ENCODE measurements around the gene S100PBP. TPM values are rescaled to one million over a fixed set of nuclear protein-coding genes. Genes with fewer than 3 reads are reported as not detected.
"Not testable (repeated sequence)": the region's sequence is repeated elsewhere in the genome, so short reads cannot be mapped to it uniquely, and the experiment has no call there.

S100PBP gene
- polyA plus RNA-seq, 4 donors, result 25.7 to 45.9 (median 36.5) TPM

DNA sequence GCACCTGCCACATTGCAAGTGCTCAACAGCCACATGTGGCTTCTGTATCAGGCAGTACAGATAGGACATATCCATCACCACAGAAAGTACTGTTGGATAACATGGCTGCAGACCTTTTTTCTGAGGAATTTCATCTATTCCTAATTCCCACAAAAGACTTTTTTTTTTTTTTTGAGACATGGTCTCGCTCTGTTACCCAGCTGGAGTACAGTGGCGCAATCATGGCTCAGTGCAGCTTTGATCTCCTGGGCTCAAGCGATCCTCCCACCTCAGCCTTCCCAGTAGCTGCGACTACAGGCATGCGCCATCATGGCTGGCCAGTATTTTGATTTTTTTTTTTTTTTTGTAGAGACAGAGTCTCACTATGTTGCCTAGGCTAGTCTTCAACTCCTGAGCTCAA lies 33.6 kb upstream of the S100PBP start:
- no peak for DNase-seq (ENCODE audit: low read depth in 4 of 4, low spot score in 2 of 4)

DNA sequence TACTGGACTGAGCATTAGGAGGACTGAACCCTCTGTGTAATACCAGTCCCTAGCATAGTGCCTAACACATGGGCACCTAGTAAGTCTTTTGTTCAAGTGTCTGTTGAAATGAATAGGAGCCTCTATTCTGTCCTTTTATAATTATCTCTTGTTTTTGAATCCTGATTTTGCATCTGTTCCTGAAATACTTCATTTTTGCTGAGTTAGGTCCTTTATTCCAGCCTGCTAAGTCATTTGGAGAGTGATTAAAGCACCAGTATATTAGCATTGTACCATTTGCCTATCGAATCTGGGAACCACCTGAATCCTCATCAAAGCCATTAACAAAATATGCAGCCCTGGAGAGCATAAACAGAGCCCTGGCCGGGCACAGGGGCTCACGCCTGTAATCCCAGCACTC lies 32.6 kb upstream of the S100PBP start:
- DNase-seq (ENCODE audit: low read depth in 4 of 4, low spot score in 2 of 4), result no peak

DNA sequence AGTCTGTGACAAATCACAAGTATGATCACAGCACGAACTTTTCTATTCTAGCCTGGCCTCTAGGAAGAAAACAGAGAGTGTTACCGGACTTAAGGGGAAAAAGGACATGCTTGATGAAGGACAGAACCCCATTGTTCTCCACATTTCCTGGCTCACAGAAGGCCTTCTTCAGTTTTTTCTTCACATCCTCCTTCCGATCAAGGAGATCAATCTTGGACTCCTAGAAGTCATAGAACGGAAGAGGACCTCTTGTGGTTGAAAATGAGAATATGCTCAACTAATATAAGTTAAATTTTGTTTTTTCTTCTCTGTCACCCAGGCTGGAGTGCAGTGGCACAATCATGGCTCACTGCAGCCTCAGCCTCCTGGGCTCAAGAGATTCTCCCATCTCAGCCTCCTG lies 30.6 kb upstream of the S100PBP start:
- no peak for DNase-seq (ENCODE audit: low read depth in 4 of 4, low spot score in 2 of 4)

DNA sequence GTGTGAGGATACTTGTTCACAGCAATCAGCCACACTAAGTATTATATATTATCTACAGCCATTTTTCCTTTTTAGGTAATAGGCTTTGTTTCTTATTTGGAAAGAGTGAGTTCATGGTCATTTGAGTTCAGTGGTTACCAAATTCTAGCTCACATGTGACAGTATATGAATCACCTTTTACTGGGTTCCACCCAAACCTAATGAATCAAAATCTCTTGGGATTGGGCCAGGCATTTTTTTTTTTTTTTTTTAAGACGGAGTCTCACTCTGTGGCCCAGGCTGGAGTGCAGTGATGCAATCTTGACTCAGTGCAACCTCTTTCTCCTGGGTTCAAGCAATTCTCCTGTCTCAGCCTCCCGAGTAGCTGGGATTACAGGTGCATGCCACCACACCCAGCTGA lies 28.1 kb upstream of the S100PBP start:
- not testable (repeated sequence) for DNase-seq (ENCODE audit: low read depth in 4 of 4, low spot score in 2 of 4)

DNA sequence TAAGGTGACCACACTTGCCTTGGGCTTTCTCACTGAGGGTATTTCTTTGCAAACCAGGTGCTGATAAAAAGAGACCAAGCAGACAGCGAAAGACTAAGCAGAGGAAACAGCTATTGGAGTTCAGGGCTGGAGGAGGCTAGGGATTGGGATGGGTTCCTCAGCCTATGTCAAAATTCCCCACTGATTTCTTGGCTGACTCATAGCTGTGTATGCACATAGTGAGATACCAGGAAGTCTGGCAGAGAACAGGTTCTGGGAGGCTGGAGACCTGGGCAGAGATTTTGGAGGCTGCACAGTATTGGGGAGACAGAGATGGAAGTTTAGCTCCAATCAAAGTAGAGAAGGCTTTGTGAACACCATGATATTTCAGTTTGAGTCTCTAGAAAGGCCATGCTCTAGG lies 25.6 kb upstream of the S100PBP start:
- DNase-seq (ENCODE audit: low read depth in 4 of 4, low spot score in 2 of 4), result no peak

DNA sequence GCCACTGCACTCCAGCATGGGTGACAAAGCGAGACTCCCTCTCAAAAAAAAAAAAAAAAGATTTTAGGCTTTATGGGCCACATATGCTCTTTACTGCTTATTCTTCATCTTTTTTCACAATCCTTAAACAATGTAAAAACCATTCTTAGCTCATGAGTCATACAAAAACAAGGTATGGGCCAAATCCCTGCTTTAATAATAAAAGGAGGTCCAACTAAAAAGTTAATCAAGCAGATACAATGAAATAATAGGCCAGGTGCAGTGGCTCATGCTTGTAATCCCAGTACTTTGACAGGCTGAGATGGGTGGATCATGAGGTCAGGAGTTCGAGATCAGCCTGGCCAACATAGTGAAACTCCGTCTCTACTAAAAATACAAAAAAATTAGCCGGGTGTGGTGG lies 21.7 kb upstream of the S100PBP start:
- DNase-seq (ENCODE audit: low read depth in 4 of 4, low spot score in 2 of 4), result not testable (repeated sequence)

DNA sequence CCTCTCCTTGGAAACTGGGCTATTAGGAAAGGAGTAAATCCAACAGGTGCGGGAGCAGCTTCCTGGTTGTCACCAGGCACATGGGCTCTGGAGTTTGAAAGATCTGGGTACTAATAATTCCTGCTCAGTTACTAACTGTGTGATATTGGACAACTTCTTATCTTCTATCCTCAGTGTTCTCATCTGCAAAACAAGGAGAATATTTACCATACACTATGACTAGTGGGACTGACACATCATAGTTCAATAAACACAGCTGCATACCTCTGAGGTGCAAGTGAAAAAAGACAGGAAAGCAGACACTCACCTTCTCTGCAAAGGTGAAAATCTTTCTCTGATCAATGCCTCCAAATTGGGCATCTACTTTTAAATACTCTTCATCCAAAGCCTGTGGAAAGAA lies 20.0 kb upstream of the S100PBP start:
- no peak for DNase-seq (ENCODE audit: low read depth in 4 of 4, low spot score in 2 of 4)

DNA sequence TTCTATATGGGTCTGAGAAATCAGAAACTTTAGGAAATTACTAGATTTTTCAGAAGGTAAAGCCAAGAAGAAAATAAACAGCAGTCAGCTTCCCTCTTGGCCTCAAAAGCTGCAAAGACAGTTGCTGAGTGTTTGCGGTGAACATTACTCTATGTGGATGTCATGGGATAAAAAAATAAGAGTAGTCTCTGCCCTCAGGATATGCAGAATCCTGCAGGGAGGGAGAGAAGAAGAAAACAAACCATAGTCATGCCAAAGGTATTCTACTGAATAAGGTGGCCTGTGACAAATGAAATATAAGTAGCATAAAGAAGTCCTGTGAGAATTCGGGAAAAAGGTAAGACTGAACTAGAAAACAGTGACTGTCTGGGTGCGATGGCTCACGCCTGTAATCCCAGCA lies 19.3 kb upstream of the S100PBP start:
- no peak for DNase-seq (ENCODE audit: low read depth in 4 of 4, low spot score in 2 of 4)

DNA sequence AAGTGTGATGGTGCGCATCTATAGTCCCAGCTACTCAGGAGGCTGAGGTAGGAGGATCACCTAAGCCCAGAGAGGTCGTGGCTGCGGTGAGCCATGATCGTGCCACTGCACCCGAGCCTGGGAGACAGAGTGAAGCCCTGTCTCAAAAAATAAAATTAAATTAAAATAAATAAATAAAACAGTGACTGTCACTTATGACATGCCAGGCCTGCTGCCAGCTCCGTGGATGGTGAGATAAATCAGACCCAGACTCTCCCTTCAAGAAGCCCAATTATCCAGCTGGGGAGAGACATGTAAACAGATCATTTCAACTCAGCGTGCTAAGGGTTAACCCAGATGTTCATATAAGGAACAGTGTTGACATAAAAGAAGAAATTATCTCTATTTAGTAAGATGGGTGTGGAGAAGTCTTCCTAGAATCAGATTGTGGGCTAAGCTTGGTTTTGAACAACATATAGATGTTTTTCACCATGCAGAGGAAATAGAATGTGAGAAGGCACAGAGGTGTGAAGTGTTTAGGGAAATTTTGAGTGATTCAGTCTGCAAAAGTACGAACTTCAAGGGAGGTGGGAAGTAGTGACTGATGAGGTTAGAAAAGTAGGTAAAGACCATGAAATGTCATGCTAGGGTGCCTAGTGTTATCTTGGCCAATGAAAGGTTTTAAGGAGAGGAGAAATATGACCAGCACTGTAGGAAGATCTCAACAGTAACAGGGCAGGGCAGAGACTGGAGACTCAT lies 18.6 kb upstream of the S100PBP start:
- no peak for DNase-seq (ENCODE audit: low read depth in 4 of 4, low spot score in 2 of 4)

DNA sequence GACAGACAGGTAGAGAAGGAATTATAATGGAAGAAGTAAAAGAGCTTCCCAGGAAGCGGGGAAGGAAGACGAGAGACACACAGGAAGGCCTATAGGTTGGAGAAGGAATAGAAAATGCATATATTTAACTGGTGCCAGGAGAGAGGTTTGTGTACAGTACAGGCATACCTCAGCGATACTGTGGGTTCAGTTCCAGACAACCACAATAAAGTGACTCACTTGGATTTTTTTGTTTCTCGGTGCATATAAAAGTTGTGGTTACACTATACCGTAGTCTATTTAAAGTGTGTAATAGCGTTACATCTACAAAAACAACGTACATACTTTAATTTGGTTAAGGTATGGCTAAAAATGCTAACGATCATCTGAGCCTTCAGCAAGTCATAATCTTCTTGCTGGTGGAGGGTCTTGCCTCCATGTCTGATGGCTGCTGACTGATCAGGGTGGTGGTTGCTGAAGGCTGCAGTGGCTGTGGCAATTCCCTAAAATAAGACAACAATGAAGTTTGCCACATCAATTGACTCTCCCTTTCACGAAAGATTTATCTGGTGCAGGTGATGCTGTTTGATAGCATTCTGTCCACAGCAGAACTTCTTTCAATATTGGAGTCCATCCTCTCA lies 16.2 kb upstream of the S100PBP start:
- no peak for DNase-seq (ENCODE audit: low read depth in 4 of 4, low spot score in 2 of 4)

DNA sequence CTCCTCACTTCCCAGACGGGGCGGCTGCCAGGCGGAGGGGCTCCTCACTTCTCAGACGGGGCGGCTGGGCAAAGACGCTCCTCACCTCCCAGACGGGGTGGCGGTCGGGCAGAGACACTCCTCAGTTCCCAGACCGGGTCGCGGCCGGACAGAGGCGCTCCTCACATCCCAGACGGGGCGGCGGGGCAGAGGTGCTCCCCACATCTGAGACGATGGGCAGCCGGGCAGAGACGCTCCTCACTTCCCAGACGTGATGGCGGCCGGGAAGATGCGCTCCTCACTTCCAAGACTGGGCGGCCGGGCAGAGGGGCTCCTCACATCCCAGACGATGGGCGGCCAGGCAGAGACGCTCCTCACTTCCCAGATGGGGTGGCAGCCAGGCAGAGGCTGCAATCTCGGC lies 13.0 kb upstream of the S100PBP start:
- DNase-seq (ENCODE audit: low read depth in 4 of 4, low spot score in 2 of 4), result not testable (repeated sequence)

DNA sequence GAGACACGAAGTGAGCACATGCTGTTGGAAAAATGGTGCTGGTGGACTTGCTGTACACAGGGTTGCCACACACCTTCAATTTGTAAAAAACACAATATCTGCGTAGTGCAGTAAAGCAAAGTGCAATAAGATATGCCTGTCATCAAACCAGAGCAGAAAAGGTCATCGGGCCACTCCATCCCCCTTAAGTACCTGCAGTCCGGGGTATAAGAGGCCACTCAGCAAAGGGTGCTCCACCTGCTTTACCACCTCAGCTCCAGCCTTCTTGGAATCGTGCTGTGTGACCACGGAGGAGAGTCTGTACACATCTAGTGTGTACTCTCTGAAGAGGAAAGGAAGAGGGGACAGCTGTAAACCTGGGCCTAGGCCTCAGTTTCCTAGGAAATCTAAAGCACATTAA lies 11.2 kb upstream of the S100PBP start:
- DNase-seq (ENCODE audit: low read depth in 4 of 4, low spot score in 2 of 4), result no peak

DNA sequence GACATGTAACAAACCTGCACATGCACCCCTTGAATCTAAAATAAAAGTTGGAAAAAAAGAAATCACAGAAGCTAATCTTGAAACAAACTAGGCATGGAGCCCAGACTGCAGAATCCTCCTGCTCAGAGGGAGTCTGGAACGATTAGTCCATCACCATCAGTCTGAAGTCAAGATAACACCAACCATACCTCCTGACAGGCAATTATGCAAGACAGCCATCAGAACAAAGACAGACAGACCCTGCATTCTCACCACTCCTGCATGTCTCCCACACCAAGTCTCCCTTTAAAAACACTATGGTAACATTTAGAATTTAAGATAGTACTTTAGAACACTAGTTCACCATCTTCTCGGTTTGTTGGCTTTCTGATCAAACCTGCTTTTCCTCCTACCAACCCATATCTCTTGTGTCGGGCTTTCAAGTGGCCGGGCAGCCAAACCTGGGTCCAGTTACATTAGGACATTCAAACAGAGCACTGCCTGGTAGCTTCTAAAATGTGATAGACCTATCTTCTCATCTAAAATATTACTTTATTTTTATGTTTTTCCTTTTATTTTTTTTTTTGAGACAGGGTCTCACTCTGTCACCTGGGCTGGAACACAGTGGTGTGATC lies 10.4 kb upstream of the S100PBP start:
- DNase-seq (ENCODE audit: low read depth in 4 of 4, low spot score in 2 of 4), result no peak

DNA sequence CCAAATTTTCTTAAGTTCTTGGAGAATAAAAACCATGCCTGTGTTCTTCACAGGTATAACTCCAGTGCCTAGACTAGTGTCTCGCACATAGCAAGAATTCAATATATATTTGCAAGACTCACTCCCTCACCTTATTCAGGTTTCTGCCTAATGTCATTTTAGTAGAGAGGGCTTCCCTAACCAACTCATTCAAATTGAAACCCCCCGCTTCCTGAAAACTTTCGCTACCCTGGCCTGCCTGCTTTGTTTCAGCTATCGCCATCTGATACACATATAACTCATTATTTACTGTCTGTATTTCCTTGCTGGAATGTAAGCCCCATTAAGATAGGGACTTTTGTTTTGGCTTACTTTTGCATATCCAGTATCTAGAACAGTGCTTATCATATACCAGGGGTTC lies 8.9 kb upstream of the S100PBP start:
- no peak for DNase-seq (ENCODE audit: low read depth in 4 of 4, low spot score in 2 of 4)

DNA sequence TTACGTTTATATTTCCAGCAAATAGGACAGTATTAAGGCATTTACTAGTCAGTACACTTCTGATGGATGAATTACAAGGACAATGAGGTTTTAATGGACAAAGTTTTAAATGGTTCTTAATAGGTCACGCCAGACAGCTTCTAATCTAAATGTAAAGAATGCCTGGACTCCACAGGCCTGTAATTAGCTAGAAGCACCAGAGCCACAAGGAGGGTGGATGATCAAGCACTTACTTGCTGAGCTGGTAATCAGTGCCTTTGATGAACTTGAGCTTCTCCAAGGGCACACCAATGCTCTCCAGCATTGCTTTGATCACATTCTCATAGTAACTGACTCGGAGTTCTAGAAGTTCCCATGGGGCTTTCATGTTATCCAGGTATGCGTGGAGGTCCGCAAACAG lies 7.1 kb upstream of the S100PBP start:
- no peak for DNase-seq (ENCODE audit: low read depth in 4 of 4, low spot score in 2 of 4)

DNA sequence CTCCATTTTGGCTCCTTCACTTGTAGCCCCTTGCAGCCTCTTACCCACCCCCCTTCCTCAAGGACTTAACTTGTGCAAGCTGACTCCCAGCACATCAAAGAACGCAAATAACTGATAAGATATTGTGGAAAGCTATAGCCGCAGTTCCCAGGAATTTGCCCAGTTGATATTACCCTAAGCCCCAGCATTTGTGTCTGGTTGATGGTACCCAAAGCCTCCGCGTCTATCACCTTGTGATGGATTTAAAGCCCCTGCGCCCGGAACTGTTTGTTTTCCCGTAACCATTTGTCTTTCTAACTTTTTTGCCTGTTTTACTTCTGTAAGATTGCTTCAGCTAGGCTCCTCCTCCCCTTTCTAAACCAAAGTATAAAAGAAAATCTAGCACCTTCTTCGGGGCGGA lies 6.2 kb upstream of the S100PBP start:
- no peak for DNase-seq (ENCODE audit: low read depth in 4 of 4, low spot score in 2 of 4)

DNA sequence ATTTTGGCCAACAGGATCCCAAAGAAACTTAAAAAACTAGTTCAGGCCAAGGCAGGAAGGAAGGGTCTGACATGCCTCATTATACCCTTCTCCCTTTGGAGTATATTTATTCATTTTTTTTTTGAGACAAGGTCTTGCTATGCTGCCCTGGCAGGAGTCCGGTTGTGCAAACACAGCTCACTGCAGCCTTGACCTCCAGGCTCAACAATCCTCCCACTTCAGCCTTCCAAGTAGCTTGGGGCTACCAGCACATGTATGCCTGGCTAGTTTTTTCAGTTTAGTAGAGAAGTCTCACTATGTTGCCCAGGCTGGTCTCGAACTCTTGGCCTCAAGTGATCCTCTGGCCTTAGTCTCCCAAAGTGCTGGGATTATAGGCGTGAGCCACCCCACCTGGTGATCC lies 5.5 kb upstream of the S100PBP start:
- no peak for DNase-seq (ENCODE audit: low read depth in 4 of 4, low spot score in 2 of 4)

DNA sequence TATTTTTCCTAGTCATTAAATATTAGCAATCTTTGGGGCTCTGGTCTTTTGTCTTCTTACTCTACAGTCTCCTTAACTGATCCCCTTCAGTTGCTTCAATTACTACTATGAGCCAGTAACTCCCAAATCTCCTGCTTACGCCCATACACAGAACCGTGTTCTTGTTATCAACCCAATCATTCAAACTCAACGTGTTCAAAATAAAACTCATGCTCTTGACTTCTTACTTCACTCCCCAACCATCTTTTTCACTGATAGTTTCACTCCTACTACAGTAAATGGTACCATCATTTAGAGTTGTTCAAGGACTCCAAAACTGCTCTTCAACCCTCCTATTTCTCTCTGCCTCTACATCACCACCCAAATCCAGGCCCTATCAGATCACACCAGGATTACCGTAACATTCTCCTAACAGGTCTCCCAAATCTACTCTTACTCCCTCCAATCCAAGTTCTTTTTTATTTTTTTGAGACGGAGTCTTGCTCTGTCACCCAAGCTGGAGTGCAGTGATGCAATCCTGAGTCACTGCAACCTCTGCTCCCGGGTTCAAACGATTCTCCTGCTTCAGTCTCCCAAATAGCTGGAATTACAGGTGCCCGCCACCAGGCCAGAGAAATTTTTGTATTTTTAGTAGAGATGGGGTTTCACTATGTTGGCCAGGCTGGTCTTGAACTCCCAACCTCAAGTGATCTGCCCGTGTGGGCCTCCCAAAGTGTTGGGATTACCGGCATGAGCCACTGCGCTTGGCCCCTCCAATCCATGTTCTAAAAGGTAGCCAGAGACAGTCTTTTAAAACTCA lies 3.3 kb upstream of the S100PBP start:
- no peak for DNase-seq (ENCODE audit: low read depth in 4 of 4, low spot score in 2 of 4)

DNA sequence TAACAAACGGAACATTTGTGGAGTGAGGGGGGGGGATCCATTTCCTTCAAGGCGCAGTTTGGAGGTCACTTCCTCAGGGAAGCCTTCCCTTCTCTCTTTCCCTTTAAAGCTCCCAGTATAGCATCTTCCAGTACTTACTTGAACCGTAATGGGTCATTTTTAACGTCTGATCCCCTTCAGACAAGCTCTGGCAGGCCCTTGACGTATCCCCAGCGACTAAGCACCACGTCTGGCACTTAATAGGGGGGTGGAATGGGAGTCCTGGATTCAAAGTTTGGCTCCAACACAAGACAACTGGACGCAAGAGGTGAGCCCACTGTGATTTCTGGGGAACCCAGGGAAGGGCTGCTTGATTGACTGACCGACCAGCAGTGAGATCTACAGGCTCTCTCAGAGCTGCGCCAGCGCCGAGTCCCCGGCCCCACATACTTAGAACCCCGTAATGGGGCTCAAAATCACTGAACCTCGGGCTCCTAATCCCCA lies 736 bp upstream of the S100PBP start:
- peak in 2 of 4 donors; percentile 8 to 13 for DNase-seq (ENCODE audit: low read depth in 4 of 4, low spot score in 2 of 4)

DNA sequence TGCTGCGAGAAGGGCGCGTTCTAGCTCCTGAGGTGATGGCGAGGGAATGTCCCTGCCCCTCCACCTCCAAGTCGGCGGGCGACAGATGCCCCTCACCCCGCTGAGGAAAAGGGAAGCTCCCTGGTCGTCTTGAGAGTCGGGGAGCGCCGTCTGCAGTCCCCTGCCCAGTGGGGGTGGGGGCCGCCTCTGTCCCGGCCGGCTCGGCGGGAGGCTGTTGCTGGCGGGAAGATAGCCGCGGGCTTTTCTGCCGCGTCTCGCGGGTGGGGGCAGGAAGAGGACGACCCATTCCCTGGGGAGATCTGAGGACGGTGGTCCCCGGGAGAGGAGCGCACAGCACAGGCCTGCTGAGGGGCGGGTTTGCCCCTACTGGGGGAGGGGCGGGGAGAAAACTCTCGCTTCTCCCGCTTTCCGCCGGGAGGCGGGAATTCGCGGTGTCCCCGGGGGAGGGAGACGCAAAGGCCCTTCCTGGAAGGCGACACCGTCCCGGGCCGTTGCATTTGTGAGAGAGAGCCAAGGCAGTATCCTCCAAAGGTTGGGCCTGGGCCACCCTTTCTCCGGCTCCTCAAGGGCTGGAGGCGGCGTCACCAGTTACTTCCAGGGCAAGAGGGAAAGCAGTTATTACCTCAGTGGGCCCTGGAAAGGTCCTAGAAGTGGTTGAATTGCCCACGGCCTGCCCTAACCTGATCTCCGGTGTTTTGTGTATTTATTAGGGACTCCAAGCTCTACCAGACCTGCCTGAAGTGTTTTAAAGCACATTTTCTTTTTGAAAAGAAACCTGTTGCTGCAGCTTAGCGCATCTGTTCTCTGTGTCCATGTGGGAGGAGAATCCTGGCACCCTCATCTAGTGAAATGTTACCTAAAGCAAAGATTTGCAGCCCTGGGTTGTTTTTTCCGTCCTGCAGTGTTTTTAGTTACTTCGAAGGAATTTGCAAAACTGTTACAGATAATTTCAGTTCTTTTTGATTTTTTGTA lies 648 bp downstream of the S100PBP start:
- DNase-seq (ENCODE audit: low read depth in 4 of 4, low spot score in 2 of 4), result peak; percentile 69 to 84 (median 72)
